ENCODE data around the gene COL5A3.

DNA sequence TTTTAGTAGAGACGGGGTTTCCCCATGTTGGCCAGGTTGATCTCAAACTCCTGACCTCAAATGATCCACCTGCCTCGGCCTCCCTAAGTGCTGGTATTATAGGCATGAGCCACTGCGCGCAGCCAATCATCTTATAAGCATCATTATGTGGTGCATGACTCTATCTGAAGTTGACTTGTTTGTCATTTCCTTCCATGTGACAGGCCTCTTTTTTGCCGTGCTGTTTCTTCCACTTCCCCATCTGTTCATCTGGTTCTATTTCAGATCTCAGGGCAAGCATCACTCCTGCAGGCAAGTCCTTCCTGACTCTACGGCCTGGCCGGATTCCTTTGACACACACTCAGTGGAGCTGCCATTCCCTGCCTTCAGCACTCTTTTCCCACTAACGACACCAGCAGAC is 15.2 kb downstream of the COL5A3 start:
- TF ChIP-seq, protein P1, sequence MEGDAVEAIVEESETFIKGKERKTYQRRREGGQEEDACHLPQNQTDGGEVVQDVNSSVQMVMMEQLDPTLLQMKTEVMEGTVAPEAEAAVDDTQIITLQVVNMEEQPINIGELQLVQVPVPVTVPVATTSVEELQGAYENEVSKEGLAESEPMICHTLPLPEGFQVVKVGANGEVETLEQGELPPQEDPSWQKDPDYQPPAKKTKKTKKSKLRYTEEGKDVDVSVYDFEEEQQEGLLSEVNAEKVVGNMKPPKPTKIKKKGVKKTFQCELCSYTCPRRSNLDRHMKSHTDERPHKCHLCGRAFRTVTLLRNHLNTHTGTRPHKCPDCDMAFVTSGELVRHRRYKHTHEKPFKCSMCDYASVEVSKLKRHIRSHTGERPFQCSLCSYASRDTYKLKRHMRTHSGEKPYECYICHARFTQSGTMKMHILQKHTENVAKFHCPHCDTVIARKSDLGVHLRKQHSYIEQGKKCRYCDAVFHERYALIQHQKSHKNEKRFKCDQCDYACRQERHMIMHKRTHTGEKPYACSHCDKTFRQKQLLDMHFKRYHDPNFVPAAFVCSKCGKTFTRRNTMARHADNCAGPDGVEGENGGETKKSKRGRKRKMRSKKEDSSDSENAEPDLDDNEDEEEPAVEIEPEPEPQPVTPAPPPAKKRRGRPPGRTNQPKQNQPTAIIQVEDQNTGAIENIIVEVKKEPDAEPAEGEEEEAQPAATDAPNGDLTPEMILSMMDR (IDR thresholded peaks at IDR 0.05), result no peak
- TF ChIP-seq POLR2A (IDR thresholded peaks at IDR 0.05), result no peak

Measured in esophagus squamous epithelium (tissue), 4 donors.